BJ (cell line): Measurements from ENCODE around the gene ZNF649. TPM values are rescaled to one million over a fixed set of nuclear protein-coding genes. Genes with fewer than 3 reads are reported as not detected.

Experiments used
- CTCF ChIA-PET: fragments of 350-600 bp; formaldehyde crosslinking; extraction: SDS; loops from one replicate; lab custom pipeline; 2021; ENCODE audit warnings: antibody characterized with exemption, inconsistent platforms; lab: Yijun Ruan, JAX
- POLR2A ChIA-PET: fragments of 300-600 bp; sonication (Branson Sonifier 250); formaldehyde crosslinking; extraction: SDS; loops from one replicate; lab custom pipeline; 2021; ENCODE audit warnings: antibody characterized with exemption; lab: Charles Lee
- DNase-seq: peaks from one replicate; pipeline ENCODE4 v3.0.0-alpha.2; 2011; ENCODE audit warnings: low read depth
- H3K27me3 ChIP-seq: 2 replicates; pipeline ENCODE4 v1.6.0; 2011; ENCODE audit warnings: low read length; ENCODE audit not compliant: control insufficient read depth, insufficient read depth
- H3K36me3 ChIP-seq: 2 replicates; pipeline ENCODE4 v1.5.1; 2011; ENCODE audit warnings: low read length; ENCODE audit not compliant: control insufficient read depth, insufficient read depth
- H3K4me3 ChIP-seq: 2 replicates; pipeline ENCODE4 v1.5.1; 2011; ENCODE audit warnings: low read depth, mild to moderate bottlenecking, control low read depth, low read length
- polyA plus RNA-seq: library from polyadenylated mRNA; depleted of rRNA; stranded (reverse); fragments of >200 nt; gene quantifications from 2 replicates; pipeline ENCODE4 v1.2.3, GENCODE V29; 2011
- TF ChIP-seq, protein P1 (sequence below): IDR thresholded peaks from 2 replicates; pipeline ENCODE4 v1.5.1; 2011; ENCODE audit warnings: low read depth, mild to moderate bottlenecking, control low read depth, inconsistent platforms, low read length, moderate library complexity; ENCODE audit not compliant: insufficient read depth

ZNF649 gene
- polyA plus RNA-seq, 1 experiment: 2.5 TPM

DNA sequence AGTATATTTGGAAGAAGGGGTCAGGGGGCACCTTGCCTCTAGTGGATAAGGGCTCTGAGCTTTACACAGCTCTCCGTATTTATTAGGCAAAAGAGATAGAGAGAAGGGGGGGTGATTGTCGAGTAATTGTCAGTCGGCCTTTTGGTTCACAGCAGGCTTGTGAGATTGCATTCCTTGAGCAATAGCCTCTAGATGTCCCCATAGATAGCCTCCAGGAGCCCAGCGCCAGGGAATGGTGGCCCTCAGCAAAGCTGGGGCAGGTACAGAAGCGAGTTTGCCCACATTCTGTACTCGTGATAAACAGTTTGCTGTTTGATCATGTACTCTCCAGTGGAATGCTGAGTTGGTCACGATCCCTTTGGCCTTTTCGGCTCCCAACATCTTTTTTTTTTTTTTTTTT, 27.1 kb upstream of the ZNF649 start:
- ChIA-PET POLR2A (interaction anchor here (0.6 kb wide), 1 partner anchor 414 kb away, joined by 4 read pairs; no protein-coding TSS in a partner anchor), CTCF (no interaction called here)
- DNase-seq: no peak
- H3K4me3 ChIP-seq: no peak overlapping the region
- TF ChIP-seq, protein P1, sequence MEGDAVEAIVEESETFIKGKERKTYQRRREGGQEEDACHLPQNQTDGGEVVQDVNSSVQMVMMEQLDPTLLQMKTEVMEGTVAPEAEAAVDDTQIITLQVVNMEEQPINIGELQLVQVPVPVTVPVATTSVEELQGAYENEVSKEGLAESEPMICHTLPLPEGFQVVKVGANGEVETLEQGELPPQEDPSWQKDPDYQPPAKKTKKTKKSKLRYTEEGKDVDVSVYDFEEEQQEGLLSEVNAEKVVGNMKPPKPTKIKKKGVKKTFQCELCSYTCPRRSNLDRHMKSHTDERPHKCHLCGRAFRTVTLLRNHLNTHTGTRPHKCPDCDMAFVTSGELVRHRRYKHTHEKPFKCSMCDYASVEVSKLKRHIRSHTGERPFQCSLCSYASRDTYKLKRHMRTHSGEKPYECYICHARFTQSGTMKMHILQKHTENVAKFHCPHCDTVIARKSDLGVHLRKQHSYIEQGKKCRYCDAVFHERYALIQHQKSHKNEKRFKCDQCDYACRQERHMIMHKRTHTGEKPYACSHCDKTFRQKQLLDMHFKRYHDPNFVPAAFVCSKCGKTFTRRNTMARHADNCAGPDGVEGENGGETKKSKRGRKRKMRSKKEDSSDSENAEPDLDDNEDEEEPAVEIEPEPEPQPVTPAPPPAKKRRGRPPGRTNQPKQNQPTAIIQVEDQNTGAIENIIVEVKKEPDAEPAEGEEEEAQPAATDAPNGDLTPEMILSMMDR: no peak
- H3K27me3 ChIP-seq: no peaks in the 10 kb centered on the region
- H3K36me3 ChIP-seq: peaks cover 8% of the 10 kb centered on the region

DNA sequence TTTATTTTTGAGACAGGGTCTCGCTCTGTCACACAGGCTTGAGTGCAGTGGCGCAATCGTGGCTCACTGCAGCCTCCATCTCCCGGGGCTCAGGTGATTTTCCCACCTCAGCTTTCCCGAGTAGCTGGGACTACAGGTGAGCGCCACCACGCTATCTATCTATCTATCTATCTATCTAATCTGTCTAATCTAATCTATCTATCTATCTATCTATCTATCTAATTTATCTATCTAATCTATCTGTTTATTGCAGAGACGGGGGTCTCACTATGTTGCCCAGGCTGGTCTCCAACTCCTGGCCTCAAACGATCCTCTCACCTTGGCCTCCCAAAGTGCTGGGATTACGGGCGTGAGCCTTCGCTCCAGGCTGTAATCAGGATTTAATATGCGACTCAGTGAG, 23.0 kb upstream of the ZNF649 start:
- TF ChIP-seq, protein P1: no peak
- no peaks in the 10 kb centered on the region for H3K27me3 ChIP-seq
- POLR2A ChIA-PET: no interaction called here
- CTCF ChIA-PET: interaction anchor here (2.0 kb wide), 1 partner anchor 11 kb away, joined by 7 read pairs; no protein-coding TSS in a partner anchor
- H3K36me3 ChIP-seq: peaks cover 2% of the 10 kb centered on the region; the same call in 1 of the 2 replicates
- H3K4me3 ChIP-seq: peak overlapping the region; percentile 95
- no peak for DNase-seq

DNA sequence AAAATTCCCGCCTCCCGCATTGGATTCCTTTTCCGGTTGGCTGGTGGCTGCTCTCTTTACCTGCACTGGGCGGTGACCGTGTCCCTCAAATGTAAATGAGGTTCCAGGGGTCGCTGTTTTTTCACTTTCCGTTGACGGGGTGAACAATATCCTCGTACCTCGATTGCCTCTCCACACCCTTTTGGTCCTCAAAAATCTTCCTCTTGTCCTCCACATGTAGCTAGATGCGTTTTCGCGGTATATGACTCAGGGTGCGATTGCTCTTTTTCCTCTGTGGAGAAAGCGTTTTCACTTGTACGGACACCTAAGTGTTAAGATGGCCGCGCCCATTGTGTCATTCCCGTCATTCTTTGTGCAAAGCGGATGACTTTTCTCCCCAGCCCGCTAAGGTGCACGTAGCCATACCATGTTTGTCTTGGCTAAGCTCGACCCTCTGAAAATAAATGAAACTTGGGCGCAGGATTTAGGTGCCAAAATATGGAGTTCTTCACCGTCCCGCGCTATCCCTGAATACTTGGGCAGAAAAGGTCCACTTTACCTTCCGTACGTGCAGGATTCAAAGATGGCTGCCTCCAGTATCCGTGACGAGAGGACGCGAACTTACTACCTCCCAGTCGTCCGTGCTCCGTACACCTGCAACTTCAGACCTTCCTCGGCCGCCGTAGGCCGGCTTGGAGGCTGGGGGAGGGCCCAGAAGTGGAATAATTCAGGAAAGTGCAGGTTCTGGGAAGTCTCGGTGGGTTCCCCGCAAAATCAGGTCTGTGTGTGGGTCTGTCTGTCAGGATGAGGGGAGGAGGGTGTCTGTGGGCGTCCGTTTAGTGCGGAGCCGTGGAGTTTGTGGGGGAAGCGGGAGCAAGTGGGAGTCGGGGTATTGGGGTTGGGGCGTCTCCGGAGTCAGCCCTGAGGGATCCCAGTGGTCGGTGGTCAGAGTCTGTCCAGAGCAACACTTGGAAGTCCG, 22.2 kb upstream of the ZNF649 start, which contains the start of gene ZNF613:
TSS of gene ZNF613 (plus strand) at position 689 of the 958 bp plus-strand sequence. CDS start 8,749 bp downstream, outside the sequence.
- TF ChIP-seq, protein P1: peak; percentile 28; the same call in 1 of the 2 replicates
- DNase-seq: peak; percentile 53
- H3K4me3 ChIP-seq: peak within 1 kb of the TSS; percentile 95
- no peaks in the 10 kb centered on the region for H3K27me3 ChIP-seq
- POLR2A ChIA-PET: no interaction called here
- CTCF ChIA-PET: interaction anchor here (2.0 kb wide), 1 partner anchor 10 kb away, joined by 7 read pairs; no protein-coding TSS in a partner anchor
- peaks cover 2% of the 10 kb centered on the region; the same call in 1 of the 2 replicates for H3K36me3 ChIP-seq

DNA sequence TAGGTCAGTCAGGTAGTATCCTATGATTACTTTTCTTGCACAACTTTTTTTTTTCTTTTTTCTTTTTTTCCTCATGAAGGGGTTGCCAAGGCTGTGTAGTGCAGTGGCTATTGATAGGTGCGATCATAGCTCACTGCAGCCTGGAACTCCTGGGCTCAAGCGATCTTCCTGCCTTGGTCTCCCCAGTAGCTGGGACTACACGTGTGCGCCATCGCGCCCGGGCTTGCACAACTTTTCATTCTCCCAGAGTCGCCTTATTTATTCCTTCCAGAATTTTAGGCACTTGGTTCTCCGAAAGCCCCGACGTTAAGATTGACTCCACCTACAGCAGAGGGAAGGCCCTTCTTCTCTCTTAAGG, 21.6 kb upstream of the ZNF649 start:
- CTCF ChIA-PET: no interaction called here
- Histone ChIP-seq H3K36me3 (peaks cover 1% of the 10 kb centered on the region; the same call in 1 of the 2 replicates), H3K27me3 (no peaks in the 10 kb centered on the region), H3K4me3 (peak overlapping the region; percentile 95)
- TF ChIP-seq, protein P1: no peak
- POLR2A ChIA-PET: no interaction called here
- no peak for DNase-seq

DNA sequence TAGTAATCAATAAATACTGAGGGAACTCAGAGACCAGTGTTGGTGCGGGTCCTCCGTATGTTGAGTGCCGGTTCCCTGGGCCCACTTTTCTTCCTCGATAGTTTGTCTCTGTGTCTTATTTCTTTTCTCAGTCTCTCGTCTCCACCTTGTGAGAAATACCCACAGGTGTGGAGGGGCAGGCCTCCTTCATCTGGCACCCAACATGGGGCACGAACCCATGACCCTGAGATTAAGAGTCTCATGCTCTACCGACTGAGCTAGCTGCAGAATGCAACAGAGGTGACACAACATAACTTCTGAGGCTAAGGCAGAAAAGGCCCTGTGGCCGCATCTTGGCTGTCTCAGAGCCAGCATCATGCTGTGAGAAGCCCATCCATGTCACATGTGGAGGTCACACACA, 17.1 kb upstream of the ZNF649 start:
- no peaks in the 10 kb centered on the region for H3K27me3 ChIP-seq
- no peaks in the 10 kb centered on the region for H3K36me3 ChIP-seq
- POLR2A ChIA-PET: no interaction called here
- CTCF ChIA-PET: no interaction called here
- TF ChIP-seq, protein P1: no peak
- no peak for DNase-seq
- no peak overlapping the region for H3K4me3 ChIP-seq
